HEK293 (cell line): Measurements from ENCODE around the gene TSHZ3.

ENCODE experiments used
- REPIN1 ChIP-seq: fragments of 450-650 bp; formaldehyde crosslinking; IDR thresholded peaks from 2 replicates; pipeline ENCODE4 v1.5.1; 2017; ENCODE audit warnings: missing biosample characterization, missing genetic modification characterization, low read depth
- SCRT1 ChIP-seq: fragments of 450-650 bp; formaldehyde crosslinking; IDR thresholded peaks from 2 replicates; pipeline ENCODE4 v1.5.1; 2016; ENCODE audit warnings: missing biosample characterization, missing genetic modification characterization, borderline replicate concordance
- YY1 ChIP-seq: fragments of 450-650 bp; formaldehyde crosslinking; IDR thresholded peaks from 2 replicates; pipeline ENCODE4 v1.5.1; 2018; ENCODE audit warnings: missing biosample characterization, missing genetic modification characterization
- ZBTB8A ChIP-seq: fragments of 450-650 bp; formaldehyde crosslinking; IDR thresholded peaks from 2 replicates; pipeline ENCODE4 v1.5.1; 2016; ENCODE audit warnings: missing biosample characterization, missing genetic modification characterization
- ZNF530 ChIP-seq: fragments of 450-650 bp; formaldehyde crosslinking; IDR thresholded peaks from 2 replicates; pipeline ENCODE4 v1.5.1; 2016; ENCODE audit warnings: low read depth, missing biosample characterization, missing genetic modification characterization
- ZNF624 ChIP-seq: fragments of 450-650 bp; formaldehyde crosslinking; IDR thresholded peaks from 2 replicates; pipeline ENCODE4 v1.5.1; 2017; ENCODE audit warnings: missing biosample characterization, missing genetic modification characterization
- ZNF792 ChIP-seq: fragments of 450-650 bp; formaldehyde crosslinking; IDR thresholded peaks from 2 replicates; pipeline ENCODE4 v1.5.1; 2016; ENCODE audit warnings: missing biosample characterization, missing genetic modification characterization
- TF ChIP-seq, protein P1 (sequence below): fragments of 450-650 bp; formaldehyde crosslinking; IDR thresholded peaks from 2 replicates; pipeline ENCODE4 v1.5.1; 2016; ENCODE audit warnings: missing biosample characterization, missing genetic modification characterization
- TF ChIP-seq, protein P2 (sequence below): fragments of 450-650 bp; formaldehyde crosslinking; IDR thresholded peaks from 2 replicates; pipeline ENCODE4 v1.5.1; 2016; ENCODE audit warnings: missing biosample characterization, missing genetic modification characterization
- TF ChIP-seq, protein P3 (sequence below): fragments of 450-650 bp; formaldehyde crosslinking; IDR thresholded peaks from 2 replicates; pipeline ENCODE4 v1.5.1; 2016; ENCODE audit warnings: missing biosample characterization, missing genetic modification characterization

DNA sequence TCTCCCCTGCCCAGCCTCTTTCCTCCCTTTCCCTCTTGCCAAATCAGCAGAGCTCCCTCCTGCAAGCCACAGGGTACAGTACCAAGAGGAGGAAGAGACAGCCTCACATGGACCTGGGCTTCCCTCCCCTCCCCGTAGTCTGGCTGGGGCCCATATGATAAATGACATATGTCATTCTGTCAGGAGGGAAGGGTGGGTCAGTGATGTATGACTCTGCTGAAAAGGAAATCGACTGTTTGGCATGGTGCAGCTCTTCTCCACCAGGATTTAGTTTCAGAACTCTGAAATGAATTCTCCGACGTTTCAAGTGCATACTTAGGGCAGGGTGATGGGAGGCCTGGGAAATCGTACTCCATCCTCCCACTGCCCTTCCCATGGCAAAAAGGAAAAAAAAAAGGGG is 9.8 kb downstream of the TSHZ3 start:
- TF ChIP-seq, protein P1, sequence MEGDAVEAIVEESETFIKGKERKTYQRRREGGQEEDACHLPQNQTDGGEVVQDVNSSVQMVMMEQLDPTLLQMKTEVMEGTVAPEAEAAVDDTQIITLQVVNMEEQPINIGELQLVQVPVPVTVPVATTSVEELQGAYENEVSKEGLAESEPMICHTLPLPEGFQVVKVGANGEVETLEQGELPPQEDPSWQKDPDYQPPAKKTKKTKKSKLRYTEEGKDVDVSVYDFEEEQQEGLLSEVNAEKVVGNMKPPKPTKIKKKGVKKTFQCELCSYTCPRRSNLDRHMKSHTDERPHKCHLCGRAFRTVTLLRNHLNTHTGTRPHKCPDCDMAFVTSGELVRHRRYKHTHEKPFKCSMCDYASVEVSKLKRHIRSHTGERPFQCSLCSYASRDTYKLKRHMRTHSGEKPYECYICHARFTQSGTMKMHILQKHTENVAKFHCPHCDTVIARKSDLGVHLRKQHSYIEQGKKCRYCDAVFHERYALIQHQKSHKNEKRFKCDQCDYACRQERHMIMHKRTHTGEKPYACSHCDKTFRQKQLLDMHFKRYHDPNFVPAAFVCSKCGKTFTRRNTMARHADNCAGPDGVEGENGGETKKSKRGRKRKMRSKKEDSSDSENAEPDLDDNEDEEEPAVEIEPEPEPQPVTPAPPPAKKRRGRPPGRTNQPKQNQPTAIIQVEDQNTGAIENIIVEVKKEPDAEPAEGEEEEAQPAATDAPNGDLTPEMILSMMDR (tag by site-specific recombination), result no peak
- TF ChIP-seq ZNF530 (no peak), ZNF792 (tag by site-specific recombination) (no peak), ZBTB8A (no peak), YY1 (tag by site-specific recombination) (no peak), ZNF624 (tag by site-specific recombination) (no peak), SCRT1 (tag by site-specific recombination) (no peak), REPIN1 (tag by site-specific recombination) (no peak)
- TF ChIP-seq, protein P2, sequence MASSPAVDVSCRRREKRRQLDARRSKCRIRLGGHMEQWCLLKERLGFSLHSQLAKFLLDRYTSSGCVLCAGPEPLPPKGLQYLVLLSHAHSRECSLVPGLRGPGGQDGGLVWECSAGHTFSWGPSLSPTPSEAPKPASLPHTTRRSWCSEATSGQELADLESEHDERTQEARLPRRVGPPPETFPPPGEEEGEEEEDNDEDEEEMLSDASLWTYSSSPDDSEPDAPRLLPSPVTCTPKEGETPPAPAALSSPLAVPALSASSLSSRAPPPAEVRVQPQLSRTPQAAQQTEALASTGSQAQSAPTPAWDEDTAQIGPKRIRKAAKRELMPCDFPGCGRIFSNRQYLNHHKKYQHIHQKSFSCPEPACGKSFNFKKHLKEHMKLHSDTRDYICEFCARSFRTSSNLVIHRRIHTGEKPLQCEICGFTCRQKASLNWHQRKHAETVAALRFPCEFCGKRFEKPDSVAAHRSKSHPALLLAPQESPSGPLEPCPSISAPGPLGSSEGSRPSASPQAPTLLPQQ, result no peak
- TF ChIP-seq, protein P3, sequence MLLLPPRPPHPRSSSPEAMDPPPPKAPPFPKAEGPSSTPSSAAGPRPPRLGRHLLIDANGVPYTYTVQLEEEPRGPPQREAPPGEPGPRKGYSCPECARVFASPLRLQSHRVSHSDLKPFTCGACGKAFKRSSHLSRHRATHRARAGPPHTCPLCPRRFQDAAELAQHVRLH (tag by site-specific recombination), result no peak
